Stomach (tissue), 4 donors: ENCODE results near the gene TPRG1L.

Source experiments
- CTCF ChIP-seq, 7 experiments: fragments of 450-650 bp in 4 of 7; fragments of 200-600 bp in 3 of 7; sonication (generic) in 3 of 7; IDR thresholded peaks; one replicate each; pipeline ENCODE4 v1.5.1; 2016 to 2019; ENCODE audit warnings: antibody characterized with exemption in 7 of 7, control low read depth in 2 of 7, mild to moderate bottlenecking in 1 of 7
- POLR2A ChIP-seq, 4 donors: fragments of 450-650 bp; IDR thresholded peaks; one replicate each; pipeline ENCODE4 v1.6.1; 2016; ENCODE audit warnings: antibody characterized with exemption in 4 of 4, control low read depth in 2 of 4, mild to moderate bottlenecking in 1 of 4, moderate library complexity in 1 of 4

GRCh38 chr1:3625151-3625907, 514 bp downstream of the TPRG1L start:
- TF ChIP-seq CTCF (IDR thresholded peaks at IDR 0.05), result no peak
- TF ChIP-seq POLR2A (IDR thresholded peaks at IDR 0.05), result no peak
